GM20431 (cell line): ENCODE data around the gene IGSF21.

Experiments used
- in situ Hi-C: fragments of 300-500 bp; cut with MseI, MboI; formaldehyde crosslinking; loops from one replicate; pipeline ENCODE4 v1.15.0; 2020; ENCODE audit warnings: low sequenced_read_pairs; ENCODE audit not compliant: unreplicated experiment

IGSF21 gene

GRCh38 chr1:18246543-18246942 lies 138.9 kb downstream of the IGSF21 start:
- in situ Hi-C loops, result no loop called here

GRCh38 chr1:18247151-18247550 lies 139.6 kb downstream of the IGSF21 start:
- in situ Hi-C loops, result no loop called here

GRCh38 chr1:18249631-18250030 lies 142.0 kb downstream of the IGSF21 start:
- in situ Hi-C loops, result no loop called here

- in situ Hi-C loops, result no loop called here
Observed at GRCh38 chr1:18253093-18253492, 145.5 kb downstream of the IGSF21 start.

GRCh38 chr1:18256282-18257235 lies 149.0 kb downstream of the IGSF21 start:
- in situ Hi-C loops, result no loop called here

- in situ Hi-C loops, result no loop called here
Observed at GRCh38 chr1:18257778-18258177, 150.2 kb downstream of the IGSF21 start.

- in situ Hi-C loops, result no loop called here
Observed at GRCh38 chr1:18261891-18262290, 154.3 kb downstream of the IGSF21 start.

GRCh38 chr1:18262726-18263125 lies 155.1 kb downstream of the IGSF21 start:
- in situ Hi-C loops, result no loop called here

- in situ Hi-C loops, result no loop called here
Observed at GRCh38 chr1:18263547-18264120, 156.0 kb downstream of the IGSF21 start.

GRCh38 chr1:18264450-18265039 lies 156.9 kb downstream of the IGSF21 start:
- in situ Hi-C loops, result no loop called here

GRCh38 chr1:18265641-18266040 lies 158.0 kb downstream of the IGSF21 start:
- in situ Hi-C loops, result no loop called here

- in situ Hi-C loops, result no loop called here
Observed at GRCh38 chr1:18266391-18266790, 158.8 kb downstream of the IGSF21 start.

- in situ Hi-C loops, result no loop called here
Observed at GRCh38 chr1:18271336-18271735, 163.7 kb downstream of the IGSF21 start.

GRCh38 chr1:18278946-18279345 lies 171.3 kb downstream of the IGSF21 start:
- in situ Hi-C loops, result no loop called here

- in situ Hi-C loops, result no loop called here
Observed at GRCh38 chr1:18279351-18280074, 171.9 kb downstream of the IGSF21 start.

GRCh38 chr1:18280956-18281355 lies 173.4 kb downstream of the IGSF21 start:
- in situ Hi-C loops, result no loop called here

GRCh38 chr1:18282851-18283600 lies 175.4 kb downstream of the IGSF21 start:
- in situ Hi-C loops, result no loop called here

- in situ Hi-C loops, result no loop called here
Observed at GRCh38 chr1:18283601-18284385, 176.2 kb downstream of the IGSF21 start.
